GM21737 (cell line): ENCODE measurements around the gene EMC9.

Source experiments
- ATAC-seq: cut with Tn5 transposase; IDR thresholded peaks from one replicate; pipeline ENCODE4 v1.9.1; 2021; ENCODE audit warnings: mild to moderate bottlenecking, moderate library complexity; ENCODE audit not compliant: unreplicated experiment

The EMC9 gene

GRCh38 chr14:24132061-24132685 lies 9.2 kb downstream of the EMC9 start:
- ATAC-seq, result no peak

GRCh38 chr14:24131549-24131966 lies 9.8 kb downstream of the EMC9 start:
- no peak for ATAC-seq

GRCh38 chr14:24130717-24131548 lies 10.5 kb downstream of the EMC9 start:
- ATAC-seq, result no peak

- no peak for ATAC-seq
These were observed 11.0 kb downstream of the EMC9 start, which contains the start of gene FITM1 for GRCh38 chr14:24130380-24130716. Gene FITM1, plus strand, starts transcription at chr14:24130659. Its CDS starts 905 bp downstream, at chr14:24131564.

DNA sequence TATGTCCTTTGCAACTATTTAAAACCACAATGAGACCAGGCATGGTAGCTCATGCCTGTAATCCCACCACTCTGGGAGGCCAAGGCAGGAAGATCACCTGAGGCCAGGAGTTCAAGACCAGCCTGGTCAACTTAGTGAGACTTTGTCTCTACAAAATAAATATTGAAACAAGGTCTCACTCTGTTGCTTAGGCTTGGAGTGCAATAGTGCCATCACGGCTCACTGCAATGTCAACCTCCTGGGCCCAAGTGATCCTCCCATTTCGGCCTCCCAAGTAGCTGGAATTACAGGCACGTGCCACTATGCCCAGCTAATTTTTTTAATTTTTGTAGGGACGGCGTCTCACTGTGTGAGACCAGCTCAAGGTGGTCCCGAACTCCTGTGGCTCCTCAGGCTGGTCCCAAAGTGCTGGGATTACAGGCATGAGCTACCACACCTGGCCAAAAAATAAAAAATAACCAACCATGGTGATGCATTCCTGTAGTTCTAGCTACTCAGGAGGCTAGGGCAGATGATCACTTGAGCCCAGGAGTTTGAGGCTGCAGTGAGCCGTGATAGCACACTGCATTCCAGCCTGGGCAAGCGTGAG lies 11.9 kb downstream of the EMC9 start:
- ATAC-seq, result no peak

DNA sequence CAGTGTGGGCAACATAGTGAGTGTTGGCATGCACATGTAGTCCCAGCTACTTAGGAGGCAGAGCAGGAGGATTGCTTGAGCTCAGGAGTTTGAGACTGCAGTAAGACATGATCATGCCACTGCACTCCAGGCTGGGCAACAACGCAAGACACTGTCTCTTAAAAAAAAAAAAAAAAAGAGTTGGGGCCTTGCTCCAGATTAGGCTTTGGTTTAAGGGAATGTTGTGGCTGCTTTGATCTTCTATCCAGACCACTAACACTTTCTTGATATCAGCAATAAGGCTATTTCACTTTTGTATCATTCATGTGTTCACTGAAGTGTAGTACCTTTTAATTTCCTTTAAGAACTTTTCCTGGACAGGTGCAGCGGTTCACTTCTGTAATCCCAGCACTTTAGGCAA lies 13.7 kb downstream of the EMC9 start:
- ATAC-seq, result no peak

- ATAC-seq, result no peak
These were observed 14.5 kb downstream of the EMC9 start for GRCh38 chr14:24126939-24127338.

DNA sequence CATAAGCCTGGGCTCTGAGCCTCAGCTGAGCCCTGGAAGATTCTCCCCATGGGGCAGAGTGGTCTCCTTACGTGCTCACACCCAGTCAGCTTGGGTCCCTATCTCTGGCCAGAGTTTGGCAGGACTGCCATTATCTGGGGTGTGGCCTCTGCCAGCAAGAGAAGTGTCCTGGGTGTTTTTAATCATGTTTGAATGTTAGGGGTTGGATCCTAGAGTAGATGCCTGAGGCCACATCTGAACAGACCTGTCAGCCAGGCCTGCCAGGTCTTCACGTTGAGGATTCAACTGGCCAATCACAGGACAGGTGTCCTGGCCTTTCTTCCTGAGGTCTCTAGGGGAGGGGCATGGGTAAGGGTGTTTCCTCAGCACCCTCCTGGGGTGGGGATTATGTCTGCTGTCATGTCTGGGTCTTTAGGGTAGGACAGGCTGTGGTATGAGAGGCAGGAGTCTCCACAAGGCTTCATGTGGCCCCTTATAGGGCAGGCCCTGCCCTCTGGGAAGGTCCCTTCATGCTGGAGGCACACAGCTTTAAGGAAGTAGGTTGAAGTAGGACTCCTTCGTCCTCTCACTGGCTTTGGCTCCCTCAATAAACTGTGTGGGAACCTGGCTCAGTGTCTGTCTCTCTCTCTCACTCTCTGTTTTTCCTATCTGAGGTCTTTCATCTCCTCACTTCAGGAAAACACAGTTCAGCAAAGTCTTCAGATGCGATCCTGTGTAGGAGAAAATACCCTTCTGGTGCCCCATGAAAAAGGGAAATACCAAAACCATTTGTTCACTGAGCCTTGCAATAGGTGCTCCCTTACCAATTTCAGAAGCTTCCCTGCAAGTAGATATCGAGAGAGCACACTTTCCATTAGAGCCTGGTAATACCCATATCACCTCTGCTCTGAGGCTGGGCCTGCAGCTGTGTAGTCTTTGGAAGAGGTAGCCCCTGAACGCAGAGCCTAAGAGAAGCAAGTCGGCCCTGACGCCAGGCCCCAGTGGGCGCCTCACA lies 17.7 kb downstream of the EMC9 start:
- ATAC-seq, result no peak

- ATAC-seq, result no peak
These were observed 18.5 kb downstream of the EMC9 start for GRCh38 chr14:24122898-24123297.

- ATAC-seq, result no peak
These were observed 19.0 kb downstream of the EMC9 start for GRCh38 chr14:24122416-24122815.

- ATAC-seq, result no peak
These were observed 20.2 kb downstream of the EMC9 start for GRCh38 chr14:24121210-24121609.

DNA sequence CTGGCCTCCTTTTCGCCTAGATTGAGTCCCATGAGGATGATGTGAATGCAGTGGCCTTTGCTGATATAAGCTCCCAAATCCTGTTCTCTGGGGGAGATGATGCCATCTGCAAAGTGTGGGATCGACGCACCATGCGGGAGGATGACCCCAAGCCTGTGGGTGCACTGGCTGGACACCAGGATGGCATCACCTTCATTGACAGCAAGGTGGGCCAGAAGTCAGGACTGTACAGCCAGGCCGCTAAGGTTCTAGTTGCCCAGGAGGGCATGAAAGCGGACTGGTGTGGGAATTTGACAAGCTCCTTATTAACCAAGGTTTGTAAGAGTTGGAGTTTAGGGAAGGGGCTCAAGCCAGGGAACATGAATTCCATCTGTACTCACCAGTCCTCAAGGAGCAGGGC lies 21.7 kb downstream of the EMC9 start:
- no peak for ATAC-seq

GRCh38 chr14:24117179-24117578 lies 24.2 kb downstream of the EMC9 start:
- ATAC-seq, result no peak

DNA sequence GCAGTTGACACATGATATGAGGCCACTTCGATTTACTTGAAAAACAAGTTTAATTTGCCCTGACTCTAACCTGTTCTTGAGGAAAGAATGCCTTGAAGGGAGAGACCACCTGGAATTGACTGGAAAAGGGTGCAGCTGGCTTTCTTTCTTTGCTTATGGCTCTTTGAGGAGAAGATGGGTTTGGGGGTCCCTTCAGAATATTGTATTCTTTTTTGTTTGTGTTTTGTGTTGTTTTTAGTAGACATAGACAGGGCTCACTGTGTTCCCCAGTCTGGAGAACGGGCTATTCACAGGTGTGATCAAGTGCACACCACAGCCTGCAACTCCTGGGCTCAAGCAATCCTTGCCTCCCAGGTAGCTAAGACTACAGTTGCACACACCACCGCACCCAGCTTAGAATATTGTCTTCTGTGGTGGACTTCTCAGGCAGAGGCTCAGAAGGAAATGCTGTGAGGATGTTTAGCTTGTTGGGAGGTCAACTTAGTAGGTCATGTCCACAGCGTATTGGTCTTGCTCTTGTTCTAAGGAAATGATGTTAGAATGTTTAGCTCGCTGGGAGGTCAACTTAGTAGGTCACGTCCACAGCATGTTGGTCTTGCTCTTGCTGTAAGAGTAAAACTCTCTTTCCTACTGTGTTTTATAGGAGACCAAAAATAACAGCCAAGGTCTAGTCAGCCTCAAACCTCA lies 25.1 kb downstream of the EMC9 start:
- no peak for ATAC-seq

GRCh38 chr14:24115422-24116127 lies 25.8 kb downstream of the EMC9 start:
- no peak for ATAC-seq

GRCh38 chr14:24114532-24115421 lies 26.6 kb downstream of the EMC9 start, which contains the start of the genes DCAF11 and NRL:
Gene DCAF11, plus strand, starts transcription at chr14:24114777. Its CDS starts 818 bp downstream, at chr14:24115595.
Gene NRL, minus strand, starts transcription at chr14:24114949. Its CDS starts 32,101 bp downstream, at chr14:24082848.
- peak; percentile 78 for ATAC-seq

DNA sequence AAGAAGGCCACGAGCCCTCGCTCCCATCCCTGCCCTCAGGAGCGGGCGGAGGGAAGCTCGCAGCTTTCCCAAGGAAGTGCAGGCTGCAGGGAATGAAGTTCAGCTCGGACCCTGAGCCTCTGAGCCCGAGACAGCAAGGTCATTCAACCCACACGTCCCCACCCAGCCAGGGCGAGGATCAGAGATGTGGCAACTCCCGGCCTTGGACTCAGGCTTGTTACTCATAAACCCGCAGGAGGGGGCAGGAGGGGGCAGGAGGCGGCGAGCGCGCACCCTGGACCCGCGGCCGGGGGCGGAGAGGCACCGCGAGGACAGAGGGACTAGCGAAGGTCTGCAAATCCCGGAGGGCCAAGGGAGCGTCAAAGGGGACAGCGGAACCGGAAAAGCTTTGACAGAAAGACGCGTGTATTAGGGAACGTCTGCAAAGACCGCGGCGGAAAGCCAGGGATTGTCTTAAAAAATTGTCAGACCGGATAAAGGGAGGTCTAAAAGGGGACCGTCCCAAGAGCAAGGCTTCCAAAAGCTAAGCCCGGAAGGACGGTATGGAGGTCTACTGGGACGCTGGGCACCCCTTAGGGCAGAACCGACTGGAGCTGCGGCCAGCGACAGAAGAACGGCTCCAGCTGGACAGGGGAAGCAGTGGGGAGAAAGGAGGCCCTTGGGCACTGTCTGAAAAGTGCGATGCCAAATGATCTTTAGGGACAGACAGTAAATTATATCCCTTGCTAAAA lies 27.4 kb downstream of the EMC9 start:
- ATAC-seq, result peak; percentile 27

- ATAC-seq, result no peak
These were observed 28.0 kb downstream of the EMC9 start for GRCh38 chr14:24113379-24113800.
